Measurements from ENCODE around the gene GBA3. TPM values are rescaled to one million over a fixed set of nuclear protein-coding genes. Genes with fewer than 3 reads are reported as not detected.

Gene GBA3
- total and polyA plus RNA-seq, 2 experiments from 2014 or later, result not detected

DNA sequence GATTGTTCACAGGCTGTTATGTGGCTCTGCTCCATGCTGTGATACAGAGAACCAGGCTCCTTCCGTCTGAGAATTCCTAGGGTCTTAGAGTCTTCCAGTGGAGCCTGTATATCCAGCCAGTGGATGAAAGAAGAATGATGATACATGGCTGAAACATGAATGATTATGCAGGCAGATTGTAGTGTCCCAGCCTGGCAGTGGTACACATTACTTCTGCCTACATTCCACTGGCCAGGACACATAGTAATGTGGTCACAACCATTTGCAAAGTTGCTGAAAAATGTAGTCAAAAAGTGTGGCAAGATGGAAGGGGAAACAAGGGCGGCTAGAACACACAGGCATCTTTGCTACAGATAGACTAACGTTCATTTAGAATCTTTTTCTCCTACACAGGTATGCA, 4.5 kb upstream of the GBA3 start (continued):
- TF ChIP-seq ZNF462 (CRISPR knock-in tag; IDR thresholded peaks at IDR 0.05) (no peak), STAT1 (IDR thresholded peaks at IDR 0.05; ENCODE audit: unreplicated experiment) (no peak), POLR2AphosphoS5 (IDR thresholded peaks at IDR 0.05; ENCODE audit: low read depth) (no peak), CTCF (conservative IDR thresholded peaks at IDR 0.05; ENCODE audit: low read depth in 2 of 2) (no peak)

GRCh38 chr4:22689428-22689827, 3.3 kb upstream of the GBA3 start:
- no peak for ATAC-seq
- no peaks in the 10 kb centered on the region for H3K4me1 ChIP-seq (ENCODE audit: insufficient read depth)
- no peaks in the 10 kb centered on the region for H3K79me2 ChIP-seq (replicated peaks; ENCODE audit: insufficient read depth)
- no peaks in the 10 kb centered on the region for H3F3A ChIP-seq (replicated peaks; ENCODE audit: low read depth)
- H2AFZ ChIP-seq, result no peak overlapping the region
- H3K27me3 Mint-ChIP-seq (ENCODE audit: insufficient read depth, low read depth, poor library complexity), result no peaks in the 10 kb centered on the region
- no peaks in the 10 kb centered on the region for H3K27me3 ChIP-seq (ENCODE audit: insufficient read depth)
- no peaks in the 10 kb centered on the region for H3K36me3 ChIP-seq (ENCODE audit: insufficient read depth)
- no peak overlapping the region for H3K27ac ChIP-seq (ENCODE audit: low read depth)
- H3K9me2 ChIP-seq (ENCODE audit: insufficient read depth), result no peaks in the 10 kb centered on the region
- no peaks in the 10 kb centered on the region for H3K9me3 Mint-ChIP-seq
- H4K20me1 ChIP-seq (replicated peaks; ENCODE audit: insufficient read depth), result no peaks in the 10 kb centered on the region
- no peak overlapping the region for H3K4me3 Mint-ChIP-seq
- H3K4me3 ChIP-seq, result no peak overlapping the region
- H3K4me2 ChIP-seq, result no peak overlapping the region
- no peak overlapping the region for H3K27ac Mint-ChIP-seq
- DNase-seq (ENCODE audit: low spot score), result no peak
- H3K36me3 Mint-ChIP-seq (ENCODE audit: low read depth), result no peaks in the 10 kb centered on the region
- H3K4me1 Mint-ChIP-seq, result no peaks in the 10 kb centered on the region
- TF ChIP-seq, protein P1, sequence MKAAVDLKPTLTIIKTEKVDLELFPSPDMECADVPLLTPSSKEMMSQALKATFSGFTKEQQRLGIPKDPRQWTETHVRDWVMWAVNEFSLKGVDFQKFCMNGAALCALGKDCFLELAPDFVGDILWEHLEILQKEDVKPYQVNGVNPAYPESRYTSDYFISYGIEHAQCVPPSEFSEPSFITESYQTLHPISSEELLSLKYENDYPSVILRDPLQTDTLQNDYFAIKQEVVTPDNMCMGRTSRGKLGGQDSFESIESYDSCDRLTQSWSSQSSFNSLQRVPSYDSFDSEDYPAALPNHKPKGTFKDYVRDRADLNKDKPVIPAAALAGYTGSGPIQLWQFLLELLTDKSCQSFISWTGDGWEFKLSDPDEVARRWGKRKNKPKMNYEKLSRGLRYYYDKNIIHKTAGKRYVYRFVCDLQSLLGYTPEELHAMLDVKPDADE (IDR thresholded peaks at IDR 0.05), result no peak
- TF ChIP-seq EZH2 (IDR thresholded peaks at IDR 0.05; ENCODE audit: low read depth, unreplicated experiment) (no peak), JUNB (IDR thresholded peaks at IDR 0.05; ENCODE audit: unreplicated experiment) (no peak), CREB1 (CRISPR knock-in tag; IDR thresholded peaks at IDR 0.05; ENCODE audit: low read depth) (no peak), POLR2AphosphoS5 (IDR thresholded peaks at IDR 0.05; ENCODE audit: low read depth) (no peak), EZH2phosphoT487 (IDR thresholded peaks at IDR 0.05; ENCODE audit: unreplicated experiment) (no peak), REST (IDR thresholded peaks at IDR 0.05; ENCODE audit: unreplicated experiment) (no peak), CTCF (conservative IDR thresholded peaks at IDR 0.05; ENCODE audit: low read depth in 2 of 2) (no peak)
